Retinal pigment epithelial cell (primary cell): Measurements from ENCODE around the gene YJU2.
A peak's percentile ranks its signal among the peaks of the same experiment; 100 is the strongest.

Experiments used
- DNase-seq: peaks from one replicate; pipeline ENCODE4 v3.0.0-alpha.2; 2010; ENCODE audit warnings: low read depth
- H3K4me3 ChIP-seq: 2 replicates; pipeline ENCODE4 v1.5.1; 2011; ENCODE audit warnings: mild to moderate bottlenecking, low read length, control low read depth, moderate library complexity
- CTCF ChIP-seq: conservative IDR thresholded peaks from 2 replicates; pipeline ENCODE4 v1.5.1; 2011; ENCODE audit warnings: low read depth, low read length, control low read depth, inconsistent platforms

Gene YJU2

DNA sequence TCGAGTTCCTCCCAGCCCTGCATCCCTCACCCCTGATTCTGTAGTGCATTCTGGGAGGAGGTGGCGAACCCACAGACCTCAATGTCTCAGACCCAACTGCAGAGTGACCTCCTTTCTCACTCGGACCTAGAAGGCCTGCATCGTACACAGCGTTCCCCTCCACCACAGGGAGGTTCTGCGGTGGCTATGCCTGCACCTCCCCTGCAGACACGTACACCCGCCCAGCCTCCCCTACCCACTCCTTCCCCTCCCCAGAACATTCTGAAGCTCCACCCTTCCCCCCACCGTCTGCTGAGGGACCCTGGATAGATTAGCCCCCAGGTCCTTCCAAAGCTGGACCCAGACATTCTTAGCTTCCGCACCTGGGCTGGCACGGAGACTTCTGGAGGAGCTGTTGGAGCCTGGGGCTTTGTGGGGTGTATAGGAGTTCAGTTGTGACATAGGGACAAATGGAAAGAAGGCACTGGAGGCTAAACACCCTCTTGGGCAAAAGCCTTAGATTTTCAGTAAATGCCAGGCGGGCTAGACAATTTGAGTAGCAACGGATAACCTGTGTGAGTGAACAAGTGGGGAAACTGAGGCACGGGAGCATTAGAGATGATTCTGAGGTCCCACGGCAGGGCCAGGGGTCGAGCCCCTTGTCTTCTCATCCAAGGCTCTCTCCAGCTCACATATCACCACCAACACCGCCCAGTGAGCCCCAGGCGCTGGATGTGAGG, 57.1 kb downstream of the YJU2 start:
- H3K4me3 ChIP-seq: no peak overlapping the region
- no peak for TF ChIP-seq CTCF
- DNase-seq: no peak

DNA sequence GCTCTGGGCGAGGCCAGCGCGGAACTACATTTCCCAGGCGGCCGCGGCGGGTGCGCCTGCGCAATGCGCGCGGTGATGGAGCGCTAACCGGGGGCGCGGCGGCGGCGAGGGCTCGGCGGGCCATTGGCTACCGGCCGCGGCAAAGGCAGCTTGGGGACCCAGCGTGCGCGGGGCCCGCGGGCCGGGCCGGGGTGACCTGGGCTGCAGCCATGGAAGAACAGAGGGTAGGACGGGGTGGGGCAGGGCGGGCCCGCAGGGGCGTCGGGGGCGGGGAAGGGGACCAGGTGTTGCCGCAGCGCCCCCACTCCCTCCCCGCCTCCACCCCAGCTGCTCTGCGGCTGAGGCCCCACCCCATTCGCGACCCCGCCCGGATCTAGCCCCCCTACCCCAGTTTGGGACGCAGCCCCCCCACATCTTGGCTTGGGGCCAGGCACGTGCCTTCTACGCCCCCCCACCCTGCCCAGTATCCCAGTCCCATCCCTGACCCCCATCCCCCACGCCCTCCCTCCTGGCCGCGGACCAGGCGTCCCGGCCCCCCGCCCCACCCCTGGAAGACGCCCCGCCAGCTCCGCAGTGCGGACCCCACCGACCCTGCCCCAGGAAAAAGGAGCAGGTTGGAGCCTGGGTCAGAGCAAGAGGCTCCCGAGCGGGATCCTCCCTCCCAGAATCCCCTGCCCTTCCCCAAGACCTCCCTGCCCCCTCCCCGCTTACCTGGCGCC, 57.8 kb downstream of the YJU2 start, which contains the start of gene FSD1:
Gene FSD1 (plus strand): TSS at position 61 of the 719 bp plus-strand sequence. CDS start 149 bp downstream, at position 210.
- peak within 1 kb of the TSS; percentile 43 for H3K4me3 ChIP-seq
- DNase-seq: no peak
- no peak for TF ChIP-seq CTCF

DNA sequence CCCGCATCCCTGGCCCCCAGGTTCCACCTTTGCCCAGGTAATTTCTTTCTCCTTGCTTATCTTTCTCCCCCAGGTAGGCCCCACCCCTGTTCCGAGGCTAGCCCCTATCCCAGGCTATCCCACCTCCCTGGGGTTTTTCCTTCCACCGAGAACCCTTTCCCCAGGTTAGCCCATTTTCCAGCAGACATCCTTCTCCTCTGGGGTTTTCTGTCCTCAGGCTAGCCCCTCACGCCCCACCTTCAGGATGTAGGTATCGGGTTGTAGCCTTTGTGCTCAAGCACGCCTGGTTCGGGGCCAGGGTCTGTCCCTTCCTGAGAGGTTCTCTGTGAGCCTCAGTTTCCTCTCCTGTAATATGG, 58.4 kb downstream of the YJU2 start:
- DNase-seq: no peak
- peak overlapping the region; percentile 43 for H3K4me3 ChIP-seq
- no peak for TF ChIP-seq CTCF

DNA sequence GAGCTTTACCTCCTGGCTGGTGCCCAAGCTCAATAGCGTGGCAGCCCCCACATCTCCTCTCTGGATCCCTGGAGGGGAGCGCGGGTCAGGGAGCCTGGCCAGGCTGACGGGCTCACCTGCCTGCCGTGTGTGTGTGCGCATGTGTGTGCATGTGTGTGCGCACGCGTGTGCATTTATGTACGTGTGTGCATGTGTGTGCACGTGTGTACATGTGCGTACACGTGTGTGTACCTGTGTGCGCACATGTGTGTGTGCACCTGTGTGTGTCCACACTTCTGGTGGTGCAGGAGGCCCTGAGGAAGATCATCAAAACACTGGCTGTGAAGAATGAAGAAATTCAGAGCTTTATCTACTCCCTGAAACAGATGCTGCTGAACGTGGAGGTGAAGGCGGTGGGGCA, 58.8 kb downstream of the YJU2 start:
- no peak for DNase-seq
- TF ChIP-seq CTCF: no peak
- no peak overlapping the region for H3K4me3 ChIP-seq

- no peak for TF ChIP-seq CTCF
- H3K4me3 ChIP-seq: no peak overlapping the region
- DNase-seq: no peak
Observed at GRCh38 chr19:4310247-4311121, 63.6 kb downstream of the YJU2 start.

DNA sequence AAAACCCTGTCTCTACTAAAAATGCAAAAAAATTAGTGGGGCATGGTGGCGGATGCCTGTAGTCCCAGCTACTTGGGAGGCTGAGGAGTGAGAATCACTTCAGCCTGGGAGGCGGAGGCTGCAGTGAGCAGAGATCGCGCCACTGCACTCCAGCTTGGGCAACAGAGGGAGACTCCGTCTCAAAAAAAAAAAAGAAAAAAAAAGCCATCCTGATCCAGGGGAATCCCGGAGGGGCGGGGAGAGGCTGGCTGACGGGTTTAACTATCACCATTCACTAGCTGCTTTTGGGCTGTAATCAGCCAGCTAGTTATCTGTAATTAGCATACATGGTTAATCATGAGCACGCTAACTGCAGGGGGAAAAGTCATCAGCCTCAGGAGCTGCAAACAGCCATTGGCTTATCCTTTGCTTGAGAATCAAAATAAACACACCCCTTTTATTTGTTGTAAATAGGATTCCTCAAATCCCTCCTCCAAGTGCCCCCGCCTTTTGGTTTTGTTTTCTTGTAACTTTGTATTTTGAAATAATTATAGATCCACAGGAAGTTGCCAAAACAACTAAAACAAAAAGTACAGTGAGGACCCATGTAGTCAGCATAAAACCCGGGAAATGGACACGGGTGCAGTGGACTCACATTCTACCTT, 67.1 kb downstream of the YJU2 start:
- no peak for DNase-seq
- no peak for TF ChIP-seq CTCF
- H3K4me3 ChIP-seq: no peak overlapping the region
